GM12878 (cell line): ENCODE measurements around the gene NUMA1. TPM values are rescaled to one million over a fixed set of nuclear protein-coding genes. Genes with fewer than 3 reads are reported as not detected.

Source experiments
- ATAC-seq: fragments of 200-7000 bp; cut with Tn5 transposase; 3 replicates; pipeline ENCODE4 v1.9.1; 2020; ENCODE audit warnings: mild to moderate bottlenecking, moderate library complexity
- BruUV-seq: library from RNA; stranded (reverse); fragments of 400-500 nt; replicated peaks from 2 replicates; lab custom pipeline; 2021; lab: Mats Ljungman, UMichigan
- CTCF ChIA-PET: fragments of 300-600 bp; sonication (Branson Sonifier 250); formaldehyde crosslinking; extraction: SDS; loops from one replicate; lab custom pipeline; 2021; ENCODE audit warnings: inconsistent platforms; lab: Yijun Ruan, JAX
- POLR2A ChIA-PET: fragments of 350-600 bp; formaldehyde crosslinking; extraction: SDS; loops from one replicate; lab custom pipeline; 2021; ENCODE audit warnings: inconsistent platforms; lab: Charles Lee
- RAD21 ChIA-PET: fragments of 300-600 bp; sonication (Branson Sonifier 250); formaldehyde crosslinking; loops from one replicate; lab custom pipeline; 2023; ENCODE audit warnings: antibody characterized with exemption; ENCODE audit not compliant: unreplicated experiment; lab: Charles Lee
- SMC1A ChIA-PET: fragments of 300-600 bp; sonication (Branson Sonifier 250); formaldehyde crosslinking; loops from one replicate; lab custom pipeline; 2023; ENCODE audit not compliant: unreplicated experiment, uncharacterized antibody; lab: Charles Lee
- DNase-seq: peaks from one replicate; pipeline ENCODE4 v3.0.0-alpha.2; 2011; ENCODE audit warnings: low read depth, low spot score
- FAIRE-seq: peaks from 3 replicates; lab custom pipeline; 2011; peaks lifted over from hg19 to GRCh38; lab: Jason Lieb, UNC
- H2AFZ ChIP-seq: 2 replicates; pipeline ENCODE4 v1.6.0; 2011; ENCODE audit warnings: low read depth, low read length, control low read depth; ENCODE audit not compliant: control insufficient read depth
- H3K27ac ChIP-seq: 2 replicates; pipeline ENCODE4 v1.5.1; 2011; ENCODE audit warnings: control low read depth; ENCODE audit not compliant: control insufficient read depth, insufficient read depth
- H3K27me3 ChIP-seq, 2 experiments: replicated peaks in 1 of 2; 2 replicates each; pipeline versions ENCODE4 v1.6.0 to v1.6.1; 2011; ENCODE audit warnings: low read length in 1 of 2; ENCODE audit not compliant: control insufficient read depth in 2 of 2, insufficient read depth in 2 of 2
- H3K36me3 ChIP-seq, 2 experiments: 2 replicates each; pipeline ENCODE4 v1.5.1; 2011; ENCODE audit warnings: low read length in 1 of 2; ENCODE audit not compliant: control insufficient read depth in 2 of 2, insufficient read depth in 2 of 2
- H3K4me1 ChIP-seq: 2 replicates; pipeline ENCODE4 v1.6.1; 2011; ENCODE audit warnings: mild to moderate bottlenecking, low read length, moderate library complexity, mixed read lengths; ENCODE audit not compliant: control insufficient read depth, insufficient read depth
- H3K4me2 ChIP-seq: 2 replicates; pipeline ENCODE4 v1.6.0; 2011; ENCODE audit warnings: control low read depth; ENCODE audit not compliant: control insufficient read depth, insufficient read depth
- H3K4me3 ChIP-seq: fragments of 200-600 bp; sonication (generic); 2 replicates; pipeline ENCODE4 v1.5.1; 2016
- H3K79me2 ChIP-seq: 2 replicates; pipeline ENCODE4 v1.6.0; 2011; ENCODE audit warnings: low read length; ENCODE audit not compliant: control insufficient read depth, insufficient read depth
- H3K9ac ChIP-seq: 2 replicates; pipeline ENCODE4 v1.8.0; 2011; ENCODE audit warnings: low read length, control low read depth, mixed read lengths; ENCODE audit not compliant: control insufficient read depth, insufficient read depth
- H3K9me3 ChIP-seq: replicated peaks from 3 replicates; pipeline ENCODE4 v1.5.1; 2011; ENCODE audit warnings: mild to moderate bottlenecking, low read length; ENCODE audit not compliant: control insufficient read depth, insufficient read depth
- H4K20me1 ChIP-seq: 2 replicates; pipeline ENCODE4 v1.6.0; 2011; ENCODE audit not compliant: control insufficient read depth, insufficient read depth
- EZH2 ChIP-seq: IDR thresholded peaks from 2 replicates; pipeline ENCODE4 v1.6.1; 2012; ENCODE audit warnings: low read depth, mild to moderate bottlenecking, control low read depth, inconsistent platforms, low read length, borderline replicate concordance; ENCODE audit not compliant: control insufficient read depth
- FOS ChIP-seq: IDR thresholded peaks from 3 replicates; pipeline ENCODE4 v1.6.1; 2011; ENCODE audit warnings: borderline replicate concordance; ENCODE audit not compliant: insufficient read length; ENCODE audit errors: extremely low read depth
- HDAC2 ChIP-seq: fragments of 200-600 bp; sonication (generic); IDR thresholded peaks from 2 replicates; pipeline ENCODE4 v1.6.1; 2017
- MEF2B ChIP-seq: fragments of 450-650 bp; IDR thresholded peaks from 2 replicates; pipeline ENCODE4 v1.6.1; 2018; ENCODE audit warnings: mild to moderate bottlenecking, moderate library complexity; ENCODE audit not compliant: partially characterized antibody, poor library complexity, severe bottlenecking
- RELA ChIP-seq: fragments of 450-650 bp; IDR thresholded peaks from 2 replicates; pipeline ENCODE4 v1.8.0; 2014; ENCODE audit warnings: borderline replicate concordance; ENCODE audit not compliant: partially characterized antibody
- ZNF384 ChIP-seq: IDR thresholded peaks from 2 replicates; pipeline ENCODE4 v1.6.1; 2012; ENCODE audit warnings: low read depth, mild to moderate bottlenecking, low read length, improper control_type of control experiment, borderline replicate concordance
- WGBS: methylation state at CpG from one replicate; pipeline ENCODE4 v1.1.6; 2016; ENCODE audit warnings: low lambda C conversion rate; ENCODE audit not compliant: insufficient replicate concordance, insufficient coverage; ENCODE audit errors: missing lambda C conversion rate; 5-methylcytosine and 5-hydroxymethylcytosine counted together
- in situ Hi-C: fragments of 300-500 bp; cut with MboI; formaldehyde crosslinking; loops from 9 replicates; pipeline ENCODE4 v1.14.3; 2018; ENCODE audit warnings: mixed read lengths
- intact Hi-C: fragments of 100-400 bp; cut with micrococcal nuclease; formaldehyde crosslinking; loops from one replicate; pipeline ENCODE4 v1.14.2; 2022; ENCODE audit not compliant: unreplicated experiment
- polyA plus RNA-seq, 11 experiments: library from polyadenylated mRNA; depleted of rRNA in 4 of 11; unstranded in 6 of 11; stranded (reverse) in 5 of 11; fragments of >200 nt; fragmentation: Nextera tagmentation in 4 of 11; fragmentation: Illumina TruSeq in 1 of 11; extraction: Ambion mirVana in 4 of 11; extraction: Trizol in 1 of 11; gene quantifications; 1 replicate in 1 of 11; 2 replicates in 10 of 11; pipeline versions ENCODE4 v1.2.1 to v1.2.3, GENCODE V29; 2011 to 2016; ENCODE audit warnings: inconsistent platforms in 2 of 11, missing spikeins in 2 of 11, low read depth in 1 of 11
- total RNA-seq, 4 experiments: library from RNA; depleted of rRNA in 3 of 4; stranded (reverse); fragments of >200 nt in 3 of 4; fragmentation: Illumina TruSeq in 1 of 4; extraction: Trizol in 1 of 4; gene quantifications; 2 replicates each; pipeline versions ENCODE4 v1.2.1 to v1.2.3, GENCODE V29; 2013 to 2021
- TF ChIP-seq, protein P1 (sequence below): IDR thresholded peaks from 2 replicates; pipeline ENCODE4 v1.6.1; 2011; ENCODE audit warnings: borderline replicate concordance, low read depth, mild to moderate bottlenecking, moderate library complexity, low read length; ENCODE audit not compliant: insufficient read depth, poor library complexity, severe bottlenecking

NUMA1 gene
- total and polyA plus RNA-seq, 10 of the 15 experiments (the other 5 are each of a cell fraction or from before 2014, with no cell fraction given): 5.5 to 111 (median 61.0) TPM

DNA sequence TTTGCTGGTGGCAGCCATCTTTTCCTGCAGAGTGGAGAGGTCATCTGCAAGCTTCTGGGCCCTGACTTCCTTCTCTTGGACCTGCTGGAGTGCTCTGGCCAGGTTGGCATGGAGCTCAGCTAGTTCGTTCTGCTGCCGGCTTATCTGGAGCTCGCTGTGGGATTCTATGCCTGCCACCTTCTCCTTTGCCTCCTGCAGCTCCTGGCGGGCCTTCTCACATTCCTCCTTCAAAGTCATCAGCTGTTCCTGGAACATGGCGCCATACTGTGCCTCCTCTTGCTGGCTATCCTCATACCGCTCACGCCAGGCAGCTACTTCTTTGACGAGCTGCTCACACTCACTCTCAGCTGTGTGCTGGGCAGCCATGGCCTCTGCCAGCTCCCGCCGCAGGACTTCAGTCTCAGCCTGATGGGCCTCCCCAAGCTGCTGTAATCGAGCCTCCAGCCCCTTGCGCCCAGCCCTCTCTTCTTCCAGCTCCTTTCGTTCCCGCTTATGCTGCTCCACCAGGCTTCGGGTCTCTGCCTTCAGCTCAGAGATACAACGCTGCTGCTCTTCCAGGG is 65.5 kb downstream of the NUMA1 start:
- Histone ChIP-seq H3K4me1 (no peaks in the 10 kb centered on the region), H3K27ac (no peak overlapping the region), H4K20me1 (0 out of 2 replicates have a peak, but pooled peaks cover 3% of the 10 kb centered on the region), H3K36me3 (peaks cover 47 to 68% of the 10 kb centered on the region in 2 experiments), H3K4me3 (no peak overlapping the region), H2AFZ (no peak overlapping the region), H3K9ac (no peak overlapping the region), H3K27me3 (no peaks in the 10 kb centered on the region), H3K9me3 (no peaks in the 10 kb centered on the region), H3K79me2 (no peaks in the 10 kb centered on the region), H3K4me2 (no peak overlapping the region)
- SMC1A ChIA-PET: interaction anchor here (0.8 to 7.3 kb wide), 11 partner anchors 10 to 416 kb away, joined by 3 to 64 read pairs (median 4); partner anchors contain the start of gene IL18BP
- intact Hi-C loops (loop anchor here (1.0 kb wide), 1 partner anchor 38 kb away; no protein-coding TSS in a partner anchor), in situ Hi-C loops (no loop called here)
- no peak for DNase-seq
- ATAC-seq: no peak
- no peak for FAIRE-seq
- POLR2A ChIA-PET: no interaction called here
- TSS peak; percentile 74 for BruUV-seq
- TF ChIP-seq FOS (no peak), ZNF384 (no peak), HDAC2 (no peak), MEF2B (no peak), EZH2 (no peak), RELA (no peak)
- TF ChIP-seq, protein P1, sequence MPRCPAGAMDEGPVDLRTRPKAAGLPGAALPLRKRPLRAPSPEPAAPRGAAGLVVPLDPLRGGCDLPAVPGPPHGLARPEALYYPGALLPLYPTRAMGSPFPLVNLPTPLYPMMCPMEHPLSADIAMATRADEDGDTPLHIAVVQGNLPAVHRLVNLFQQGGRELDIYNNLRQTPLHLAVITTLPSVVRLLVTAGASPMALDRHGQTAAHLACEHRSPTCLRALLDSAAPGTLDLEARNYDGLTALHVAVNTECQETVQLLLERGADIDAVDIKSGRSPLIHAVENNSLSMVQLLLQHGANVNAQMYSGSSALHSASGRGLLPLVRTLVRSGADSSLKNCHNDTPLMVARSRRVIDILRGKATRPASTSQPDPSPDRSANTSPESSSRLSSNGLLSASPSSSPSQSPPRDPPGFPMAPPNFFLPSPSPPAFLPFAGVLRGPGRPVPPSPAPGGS: no peak
- CTCF ChIA-PET: interaction anchor here (0.6 to 9.0 kb wide), 19 partner anchors 10 to 299 kb away, joined by 3 to 138 read pairs (median 4); partner anchors contain the start of genes IL18BP, RNF121 and XNDC1N
- WGBS: 95% methylated on average over 16 of the region's 16 CpGs
- RAD21 ChIA-PET: interaction anchor here (1.1 to 4.5 kb wide), 9 partner anchors 10 to 416 kb away, joined by 3 to 51 read pairs (median 5); partner anchors contain the start of genes RNF121 and XNDC1N
